Measurements from ENCODE around the gene OCRL.

DNA sequence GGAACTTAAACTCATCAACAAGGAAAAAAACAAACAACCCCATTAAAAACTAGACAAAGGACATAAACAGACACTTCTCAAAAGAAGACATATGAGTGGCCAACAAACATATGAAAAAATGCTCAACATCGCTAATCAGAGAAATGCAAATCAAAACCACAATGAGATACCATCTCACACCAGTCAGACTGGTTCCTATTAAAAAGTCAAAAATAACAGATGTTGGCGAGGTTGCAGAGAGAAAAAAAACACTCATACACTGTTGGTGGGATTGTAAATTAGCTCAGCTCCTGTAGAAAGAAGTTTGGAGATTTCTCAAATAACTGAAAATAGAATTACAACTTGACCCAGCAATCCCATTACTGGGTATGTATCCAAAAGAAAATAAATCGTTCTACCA, 86.0 kb downstream of the OCRL start:
- TF ChIP-seq POLR2A (IDR thresholded peaks at IDR 0.05) (no peak), POLR2AphosphoS5 (IDR thresholded peaks at IDR 0.05) (no peak)
- TF ChIP-seq, protein P1, sequence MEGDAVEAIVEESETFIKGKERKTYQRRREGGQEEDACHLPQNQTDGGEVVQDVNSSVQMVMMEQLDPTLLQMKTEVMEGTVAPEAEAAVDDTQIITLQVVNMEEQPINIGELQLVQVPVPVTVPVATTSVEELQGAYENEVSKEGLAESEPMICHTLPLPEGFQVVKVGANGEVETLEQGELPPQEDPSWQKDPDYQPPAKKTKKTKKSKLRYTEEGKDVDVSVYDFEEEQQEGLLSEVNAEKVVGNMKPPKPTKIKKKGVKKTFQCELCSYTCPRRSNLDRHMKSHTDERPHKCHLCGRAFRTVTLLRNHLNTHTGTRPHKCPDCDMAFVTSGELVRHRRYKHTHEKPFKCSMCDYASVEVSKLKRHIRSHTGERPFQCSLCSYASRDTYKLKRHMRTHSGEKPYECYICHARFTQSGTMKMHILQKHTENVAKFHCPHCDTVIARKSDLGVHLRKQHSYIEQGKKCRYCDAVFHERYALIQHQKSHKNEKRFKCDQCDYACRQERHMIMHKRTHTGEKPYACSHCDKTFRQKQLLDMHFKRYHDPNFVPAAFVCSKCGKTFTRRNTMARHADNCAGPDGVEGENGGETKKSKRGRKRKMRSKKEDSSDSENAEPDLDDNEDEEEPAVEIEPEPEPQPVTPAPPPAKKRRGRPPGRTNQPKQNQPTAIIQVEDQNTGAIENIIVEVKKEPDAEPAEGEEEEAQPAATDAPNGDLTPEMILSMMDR (IDR thresholded peaks at IDR 0.05): no peak

Data from prostate gland (tissue), 2 donors.